Kidney (tissue), 22 donors: Measurements from ENCODE around the gene ZCCHC8. TPM values are rescaled to one million over a fixed set of nuclear protein-coding genes. Genes with fewer than 3 reads are reported as not detected.

ENCODE experiments used
- DNase-seq, 5 donors: peaks; one replicate each; pipeline ENCODE4 v3.0.0-alpha.2; 2013 to 2020
- FAIRE-seq: peaks from 2 replicates; lab custom pipeline; 2012; peaks lifted over from hg19 to GRCh38; lab: Jason Lieb, UNC
- H3K27ac ChIP-seq, 2 donors: one replicate each; pipeline ENCODE4 v1.7.0; 2013; ENCODE audit warnings: low read depth in 2 of 2, low read length in 2 of 2, inconsistent platforms in 1 of 2
- H3K27me3 ChIP-seq: one replicate; pipeline ENCODE4 v1.7.1; 2013; ENCODE audit warnings: low read length, inconsistent platforms; ENCODE audit not compliant: control insufficient read depth, insufficient read depth
- H3K36me3 ChIP-seq, 3 donors: one replicate each; pipeline versions ENCODE4 v1.7.0 to v1.7.1; 2013; ENCODE audit warnings: low read length in 3 of 3, control low read depth in 1 of 3, inconsistent platforms in 1 of 3; ENCODE audit not compliant: insufficient read depth in 3 of 3, control insufficient read depth in 2 of 3
- H3K4me1 ChIP-seq, 3 donors: one replicate each; pipeline versions ENCODE4 v1.7.0 to v1.7.1; 2013; ENCODE audit warnings: low read length in 3 of 3, inconsistent platforms in 1 of 3, low read depth in 1 of 3; ENCODE audit not compliant: control insufficient read depth in 2 of 3, insufficient read depth in 2 of 3
- H3K4me3 ChIP-seq, 3 donors: one replicate each; pipeline versions ENCODE4 v1.7.0 to v1.8.1; 2013; ENCODE audit warnings: low read length in 3 of 3, control low read depth in 1 of 3, inconsistent platforms in 1 of 3
- H3K9ac ChIP-seq, 3 donors: one replicate each; pipeline versions ENCODE4 v1.7.0 to v1.7.1; 2013; ENCODE audit warnings: low read length in 3 of 3, control low read depth in 1 of 3, inconsistent platforms in 1 of 3
- H3K9me3 ChIP-seq, 3 donors: one replicate each; pipeline versions ENCODE4 v1.7.0 to v1.7.1; 2013; ENCODE audit warnings: low read length in 3 of 3, control low read depth in 1 of 3, inconsistent platforms in 1 of 3; ENCODE audit not compliant: control insufficient read depth in 2 of 3, insufficient read depth in 1 of 3
- CTCF ChIP-seq: IDR thresholded peaks from 3 replicates; pipeline ENCODE4 v1.5.1; 2012; ENCODE audit warnings: mild to moderate bottlenecking, moderate library complexity, borderline replicate concordance; ENCODE audit not compliant: insufficient read depth; ENCODE audit errors: extremely low read depth
- intact Hi-C: fragments of 100-400 bp; cut with DNase I; formaldehyde crosslinking; loops from one replicate; pipeline ENCODE4 v1.11.1; 2022
- long read RNA-seq, 10 donors: library from polyadenylated mRNA in 1 of 10; unstranded in 1 of 10; transcript quantifications; one replicate each; pipeline ENCODE4 v2.0.0 and lab custom pipeline, GENCODE V29; 2021 to 2026
- polyA plus RNA-seq: library from polyadenylated mRNA; stranded (reverse); fragments of 350-450 nt; fragmentation: Illumina TruSeq; extraction: RNeasy Lipid Tissue Mini Kit (QIAGEN cat#74804); gene quantifications from one replicate; pipeline ENCODE4 v1.2.3, GENCODE V29; 2014; ENCODE audit warnings: low read depth, low replicate concordance; ENCODE audit not compliant: insufficient read depth
- total RNA-seq: library from RNA; stranded (reverse); fragmentation: NEBNext Ultra II Directional; extraction: Animal tissue kit (Norgen Biotek cat#: 25700); gene quantifications from one replicate; pipeline ENCODE4 v1.2.1, GENCODE V29; 2021
- donor health status: control.
- donor health status: control.
- donor health status: control.
- donor health status: control.
- donor health status: control.
- donor health status: DM: yes; HTN: yes; CAD: no.
- donor health status: Normal renal cell carcinoma (clear cell type).

Gene ZCCHC8
- total RNA-seq (25.8 TPM), polyA plus RNA-seq (10.9 TPM)
- long read RNA-seq, donor 1, partial matches to known transcripts, result 0 of 2 reads
- long read RNA-seq, donor 1, other reads (novel, unspliced or antisense), result 0 of 2 reads
- long read RNA-seq, donor 2, partial matches to known transcripts, result 0 of 2 reads
- long read RNA-seq, donor 2, other reads (novel, unspliced or antisense), result 0 of 2 reads
- long read RNA-seq, donor 3, partial matches to known transcripts, result 0 of 7 reads
- long read RNA-seq, donor 3, other reads (novel, unspliced or antisense), result 6 of 7 reads
- long read RNA-seq, donor 4, partial matches to known transcripts, result 0 of 1 reads
- long read RNA-seq, donor 4, other reads (novel, unspliced or antisense), result 0 of 1 reads
- long read RNA-seq, donor 5, result 0 reads
- long read RNA-seq, donor 6, result 0 reads
- long read RNA-seq, donor 7, transcript ZCCHC8-210 (14 exons, 2,955 nt), result major isoform, 5 of 6 reads
- long read RNA-seq, donor 7, partial matches to known transcripts, result 0 of 6 reads
- long read RNA-seq, donor 7, other reads (novel, unspliced or antisense), result 1 of 6 reads
- long read RNA-seq, donor 8, partial matches to known transcripts, result 0 of 2 reads
- long read RNA-seq, donor 8, other reads (novel, unspliced or antisense), result 0 of 2 reads
- long read RNA-seq, donor 9, partial matches to known transcripts, result 0 of 2 reads
- long read RNA-seq, donor 9, other reads (novel, unspliced or antisense), result 0 of 2 reads
- long read RNA-seq, donor 10, result 0 reads

- DNase-seq (peak; percentile 98 to 99 (median 99)), FAIRE-seq (peak; percentile 60)
- intact Hi-C loops, result no loop called here
- no peaks in the 10 kb centered on the region for H3K9me3 ChIP-seq
- TF ChIP-seq CTCF, result peak; percentile 14
- no peaks in the 10 kb centered on the region for H3K27me3 ChIP-seq
- H3K27ac ChIP-seq, result peak within 1 kb of the TSS; percentile 99
- H3K4me1 ChIP-seq, result peaks cover 0 to 3% (median 2%) of the 10 kb centered on the region in 3 donors
- H3K4me3 ChIP-seq, result peak within 1 kb of the TSS; percentile 65 to 93 (median 90)
- peak within 1 kb of the TSS; percentile 62 to 94 (median 94) for H3K9ac ChIP-seq
- H3K36me3 ChIP-seq, result peaks cover 5 to 27% (median 5%) of the 10 kb centered on the region in 3 donors
These were observed at the start of gene ZCCHC8 for GRCh38 chr12:122500685-122501488. Gene ZCCHC8, minus strand, starts transcription at chr12:122500932. Its CDS starts 92 bp downstream, at chr12:122500840.

- DNase-seq, result no peak
- no peak overlapping the region for H3K27ac ChIP-seq
- no peak overlapping the region for H3K9ac ChIP-seq
- H3K36me3 ChIP-seq, result peaks cover 0 to 4% (median 0%) of the 10 kb centered on the region in 3 donors
- no peak overlapping the region for H3K4me3 ChIP-seq
- no peaks in the 10 kb centered on the region for H3K4me1 ChIP-seq
- no peaks in the 10 kb centered on the region for H3K9me3 ChIP-seq
- intact Hi-C loops, result no loop called here
- FAIRE-seq, result no peak
- no peaks in the 10 kb centered on the region for H3K27me3 ChIP-seq
- no peak for TF ChIP-seq CTCF
These were observed 46.6 kb upstream of the ZCCHC8 start for GRCh38 chr12:122547330-122547729.

- Histone ChIP-seq H3K27me3 (no peaks in the 10 kb centered on the region), H3K4me1 (no peaks in the 10 kb centered on the region), H3K36me3 (no peaks in the 10 kb centered on the region), H3K4me3 (no peak overlapping the region), H3K27ac (no peak overlapping the region), H3K9ac (no peak overlapping the region), H3K9me3 (no peaks in the 10 kb centered on the region)
- intact Hi-C loops, result no loop called here
- no peak for DNase-seq
- no peak for TF ChIP-seq CTCF
- no peak for FAIRE-seq
These were observed 45.1 kb upstream of the ZCCHC8 start for GRCh38 chr12:122545855-122546254.
